GM23248 (cell line): ENCODE measurements around the gene DNAJB4. TPM values are rescaled to one million over a fixed set of nuclear protein-coding genes. Genes with fewer than 3 reads are reported as not detected.

Experiments
- DNase-seq: peaks from one replicate; pipeline ENCODE4 v3.0.0-alpha.2; 2015
- H2AFZ ChIP-seq: fragments of 200-600 bp; sonication (generic); 2 replicates; pipeline ENCODE4 v1.6.1; 2016; ENCODE audit warnings: antibody characterized with exemption
- H3F3A ChIP-seq: fragments of 200-600 bp; sonication (generic); 2 replicates; pipeline ENCODE4 v1.6.1; 2016; ENCODE audit warnings: mild to moderate bottlenecking, antibody characterized with exemption, mixed run types; ENCODE audit not compliant: insufficient read depth
- H3K27ac ChIP-seq: fragments of 200-600 bp; sonication (generic); 2 replicates; pipeline ENCODE4 v1.5.1; 2016; ENCODE audit warnings: mild to moderate bottlenecking
- H3K27me3 ChIP-seq: fragments of 200-600 bp; sonication (generic); replicated peaks from 2 replicates; pipeline ENCODE4 v1.6.1; 2016; ENCODE audit warnings: mild to moderate bottlenecking; ENCODE audit not compliant: insufficient read depth
- H3K36me3 ChIP-seq: fragments of 200-600 bp; sonication (generic); 2 replicates; pipeline ENCODE4 v1.6.1; 2016; ENCODE audit warnings: low read depth, mild to moderate bottlenecking
- H3K4me1 ChIP-seq: fragments of 200-600 bp; sonication (generic); 2 replicates; pipeline ENCODE4 v1.6.1; 2016; ENCODE audit warnings: mild to moderate bottlenecking; ENCODE audit not compliant: insufficient read depth
- H3K4me2 ChIP-seq: fragments of 200-600 bp; sonication (generic); one replicate; pipeline ENCODE4 v1.6.1; 2016; ENCODE audit warnings: mild to moderate bottlenecking; ENCODE audit not compliant: unreplicated experiment
- H3K4me3 ChIP-seq: fragments of 200-600 bp; sonication (generic); 2 replicates; pipeline ENCODE4 v1.5.1; 2016; ENCODE audit warnings: mild to moderate bottlenecking
- H3K79me2 ChIP-seq: fragments of 200-600 bp; sonication (generic); 2 replicates; pipeline ENCODE4 v1.6.1; 2016; ENCODE audit warnings: mild to moderate bottlenecking; ENCODE audit not compliant: insufficient read depth
- H3K9ac ChIP-seq: fragments of 200-600 bp; sonication (generic); 2 replicates; pipeline ENCODE4 v1.6.1; 2016; ENCODE audit warnings: mild to moderate bottlenecking
- H3K9me2 ChIP-seq: fragments of 200-600 bp; sonication (generic); 2 replicates; pipeline ENCODE4 v1.6.1; 2016; ENCODE audit warnings: mixed run types, mild to moderate bottlenecking, moderate library complexity; ENCODE audit not compliant: insufficient read depth
- H3K9me3 ChIP-seq: fragments of 200-600 bp; sonication (generic); one replicate; pipeline ENCODE4 v1.6.1; 2017; ENCODE audit warnings: low read depth
- H4K20me1 ChIP-seq: fragments of 200-600 bp; sonication (generic); 2 replicates; pipeline ENCODE4 v1.6.0; 2016; ENCODE audit not compliant: insufficient read depth
- EZH2 ChIP-seq: fragments of 200-600 bp; sonication (generic); IDR thresholded peaks from 2 replicates; pipeline ENCODE4 v1.6.1; 2018; ENCODE audit warnings: antibody characterized with exemption, mild to moderate bottlenecking; ENCODE audit not compliant: insufficient read depth, poor library complexity, severe bottlenecking
- EZH2phosphoT487 ChIP-seq: fragments of 200-600 bp; sonication (generic); IDR thresholded peaks from 2 replicates; pipeline ENCODE4 v1.6.1; 2018; ENCODE audit warnings: antibody characterized with exemption, moderate library complexity, mild to moderate bottlenecking, low read depth; ENCODE audit not compliant: insufficient read depth
- WGBS, 2 experiments: methylation state at CpG; one replicate each; pipeline ENCODE4 v1.1.6; 2015 to 2017; ENCODE audit warnings: low lambda C conversion rate in 2 of 2, low coverage in 1 of 2; ENCODE audit errors: missing lambda C conversion rate in 2 of 2; 5-methylcytosine and 5-hydroxymethylcytosine counted together
- in situ Hi-C: fragments of 300-500 bp; cut with MboI; formaldehyde crosslinking; loops from 2 replicates; pipeline ENCODE4 v1.15.0; 2020
- polyA plus RNA-seq: library from polyadenylated mRNA; unstranded; fragments of >200 nt; fragmentation: Nextera tagmentation; extraction: Ambion mirVana; gene quantifications from 2 replicates; pipeline ENCODE4 v1.2.1, GENCODE V29; 2016
- total RNA-seq: library from RNA; depleted of rRNA; stranded (reverse); fragments of >200 nt; shearing (Covaris generic); gene quantifications from 2 replicates; pipeline ENCODE4 v1.2.3, GENCODE V29; 2014

Gene DNAJB4
- total and polyA plus RNA-seq, 2 experiments from 2014 or later: 125 to 147 TPM

- 98 to 99% methylated on average over 4 of the region's 4 CpGs for WGBS, 2 experiments
- no peaks in the 10 kb centered on the region for H3K4me1 ChIP-seq
- in situ Hi-C loops: no loop called here
These were observed 44.7 kb downstream of the DNAJB4 start for GRCh38 chr1:78049396-78049795.

GRCh38 chr1:78051005-78051404 is 46.3 kb downstream of the DNAJB4 start:
- Histone ChIP-seq H3K79me2 (no peaks in the 10 kb centered on the region), H3F3A (no peaks in the 10 kb centered on the region; the same call in 1 of the 2 replicates), H3K27ac (no peak overlapping the region), H3K27me3 (no peaks in the 10 kb centered on the region), H3K4me2 (no peak overlapping the region), H3K9me3 (no peaks in the 10 kb centered on the region), H3K4me1 (no peaks in the 10 kb centered on the region), H3K36me3 (no peaks in the 10 kb centered on the region), H3K4me3 (no peak overlapping the region), H3K9me2 (no peaks in the 10 kb centered on the region), H4K20me1 (no peaks in the 10 kb centered on the region), H2AFZ (no peak overlapping the region), H3K9ac (no peak overlapping the region)
- WGBS, 2 experiments: 95 to 99% methylated on average over 2 of the region's 2 CpGs
- DNase-seq: no peak
- in situ Hi-C loops: no loop called here
- TF ChIP-seq EZH2: no peak
- no peak for TF ChIP-seq EZH2phosphoT487

More at GRCh38 chr1:78049396-78049795, 44.7 kb downstream of the DNAJB4 start:
- H3K9ac ChIP-seq: no peak overlapping the region
- H3K9me2 ChIP-seq: no peaks in the 10 kb centered on the region
- no peak overlapping the region for H3K27ac ChIP-seq
- no peak for TF ChIP-seq EZH2phosphoT487
- TF ChIP-seq EZH2: no peak
- H3F3A ChIP-seq: no peaks in the 10 kb centered on the region; the same call in 1 of the 2 replicates
- no peaks in the 10 kb centered on the region for H3K79me2 ChIP-seq
- no peak overlapping the region for H3K4me3 ChIP-seq
- H3K4me2 ChIP-seq: no peak overlapping the region
- no peaks in the 10 kb centered on the region for H3K27me3 ChIP-seq
- H2AFZ ChIP-seq: no peak overlapping the region
- no peaks in the 10 kb centered on the region for H3K9me3 ChIP-seq
- H3K36me3 ChIP-seq: no peaks in the 10 kb centered on the region
- no peaks in the 10 kb centered on the region for H4K20me1 ChIP-seq
- DNase-seq: no peak

GRCh38 chr1:78052685-78053405 is 48.1 kb downstream of the DNAJB4 start:
- H2AFZ ChIP-seq: no peak overlapping the region
- TF ChIP-seq EZH2: no peak
- TF ChIP-seq EZH2phosphoT487: no peak
- in situ Hi-C loops: no loop called here
- H3K9ac ChIP-seq: no peak overlapping the region
- no peaks in the 10 kb centered on the region for H3K79me2 ChIP-seq
- no peaks in the 10 kb centered on the region for H3K9me2 ChIP-seq
- H3K4me3 ChIP-seq: no peak overlapping the region
- no peaks in the 10 kb centered on the region for H3K4me1 ChIP-seq
- no peak overlapping the region for H3K4me2 ChIP-seq
- no peak for DNase-seq
- 54 to 62% methylated on average over 2 of the region's 2 CpGs for WGBS, 2 experiments
- no peaks in the 10 kb centered on the region; the same call in 1 of the 2 replicates for H3F3A ChIP-seq
- H3K36me3 ChIP-seq: no peaks in the 10 kb centered on the region
- H3K27ac ChIP-seq: no peak overlapping the region
- no peaks in the 10 kb centered on the region for H3K27me3 ChIP-seq
- no peaks in the 10 kb centered on the region for H4K20me1 ChIP-seq
- no peaks in the 10 kb centered on the region for H3K9me3 ChIP-seq

- Histone ChIP-seq H3F3A (no peaks in the 10 kb centered on the region; the same call in 1 of the 2 replicates), H3K27me3 (no peaks in the 10 kb centered on the region), H3K9ac (no peak overlapping the region), H3K4me1 (no peaks in the 10 kb centered on the region), H3K4me3 (no peak overlapping the region), H3K4me2 (no peak overlapping the region), H3K9me3 (no peaks in the 10 kb centered on the region), H3K9me2 (no peaks in the 10 kb centered on the region), H3K27ac (no peak overlapping the region), H3K36me3 (no peaks in the 10 kb centered on the region), H3K79me2 (no peaks in the 10 kb centered on the region), H4K20me1 (no peaks in the 10 kb centered on the region), H2AFZ (no peak overlapping the region)
- TF ChIP-seq EZH2phosphoT487: no peak
- WGBS, 2 experiments: 95 to 97% methylated on average over 2 of the region's 2 CpGs
- in situ Hi-C loops: no loop called here
- DNase-seq: no peak
These were observed 48.8 kb downstream of the DNAJB4 start for GRCh38 chr1:78053498-78053897.
